RPMI7951 (cell line): ENCODE measurements around the gene NAALAD2. TPM values are rescaled to one million over a fixed set of nuclear protein-coding genes. Genes with fewer than 3 reads are reported as not detected.

Experiments used
- DNase-seq: peaks from one replicate; pipeline ENCODE4 v3.0.0-alpha.2; 2012; ENCODE audit warnings: low read depth
- total RNA-seq: library from RNA; depleted of rRNA; stranded (reverse); fragments of >200 nt; shearing (Covaris generic); gene quantifications from 2 replicates; pipeline ENCODE4 v1.2.3, GENCODE V29; 2014; rRNA removed

Gene NAALAD2
- total RNA-seq, 1 experiment from 2014 or later, result 0.24 TPM

- peak; percentile 25 for DNase-seq
Measured at GRCh38 chr11:90241414-90241813, 107.0 kb downstream of the NAALAD2 start.

Other genes with a start within 250 kb of the NAALAD2 start
- gene TRIM49D1, start 212.4 kb upstream of the NAALAD2 start, total RNA-seq, result not detected in 2 replicates
- gene TRIM49D2, start 210.6 kb upstream of the NAALAD2 start, total RNA-seq, result not detected in 2 replicates
- not detected in 2 replicates for gene TRIM64, start 168.6 kb upstream of the NAALAD2 start, total RNA-seq
- not detected in 2 replicates for gene TRIM49C, start 103.6 kb upstream of the NAALAD2 start, total RNA-seq
- not detected in 2 replicates for gene UBTFL1, start 48.7 kb upstream of the NAALAD2 start, total RNA-seq
- gene CHORDC1, start 88.4 kb downstream of the NAALAD2 start, total RNA-seq, result 38.9 and 44.2 TPM in 2 replicates